ENCODE measurements around the gene MCM6.

- TF ChIP-seq CTCF (conservative IDR thresholded peaks at IDR 0.05; ENCODE audit: low read depth, low read length) (peak; percentile 84), EZH2phosphoT487 (IDR thresholded peaks at IDR 0.05; ENCODE audit: borderline replicate concordance, low read length) (no peak), EZH2 (IDR thresholded peaks at IDR 0.05; ENCODE audit: low read length, unreplicated experiment) (no peak)
Measured at GRCh38 chr2:135913727-135914365, 37.6 kb upstream of the MCM6 start.

Measured in PC-3 (cell line).